Fibroblast of lung (primary cell): Measurements from ENCODE around the gene UBE2E2. TPM values are rescaled to one million over a fixed set of nuclear protein-coding genes. Genes with fewer than 3 reads are reported as not detected.

Experiments used
- DNase-seq, 2 donors: peaks; one replicate each; pipeline versions ENCODE4 v3.0.0 to v3.0.0-alpha.2; 2010; ENCODE audit warnings: low read depth in 2 of 2
- H2AFZ ChIP-seq: 2 replicates; pipeline ENCODE4 v1.5.1; 2012; ENCODE audit warnings: low read length, control low read depth, inconsistent platforms
- H3K27ac ChIP-seq: 2 replicates; pipeline ENCODE4 v1.5.1; 2011; ENCODE audit warnings: low read length, control low read depth; ENCODE audit not compliant: insufficient read depth
- H3K27me3 ChIP-seq: 2 replicates; pipeline ENCODE4 v1.5.1; 2011; ENCODE audit warnings: mild to moderate bottlenecking, low read length; ENCODE audit not compliant: control insufficient read depth, insufficient read depth
- H3K36me3 ChIP-seq: 2 replicates; pipeline ENCODE4 v1.5.1; 2011; ENCODE audit warnings: low read length; ENCODE audit not compliant: control insufficient read depth, insufficient read depth
- H3K4me1 ChIP-seq: 2 replicates; pipeline ENCODE4 v1.5.1; 2011; ENCODE audit warnings: low read length; ENCODE audit not compliant: control insufficient read depth, insufficient read depth; ENCODE audit errors: extremely low read depth
- H3K4me2 ChIP-seq: 2 replicates; pipeline ENCODE4 v1.5.1; 2011; ENCODE audit warnings: low read length, control low read depth; ENCODE audit not compliant: insufficient read depth; ENCODE audit errors: extremely low read depth
- H3K4me3 ChIP-seq, 4 experiments: fragments of 200-600 bp in 1 of 4; sonication (generic) in 1 of 4; replicated peaks in 1 of 4; 2 replicates each; pipeline ENCODE4 v1.5.1; 2011 to 2016; ENCODE audit warnings: low read length in 4 of 4, low read depth in 3 of 4, mild to moderate bottlenecking in 3 of 4, control low read depth in 2 of 4, inconsistent platforms in 1 of 4, mixed read lengths in 1 of 4; ENCODE audit not compliant: insufficient read depth in 1 of 4; ENCODE audit errors: control extremely low read depth in 1 of 4
- H3K79me2 ChIP-seq: 2 replicates; pipeline ENCODE4 v1.5.1; 2012; ENCODE audit warnings: mild to moderate bottlenecking, low read length, inconsistent platforms; ENCODE audit not compliant: control insufficient read depth, insufficient read depth
- H3K9ac ChIP-seq: 2 replicates; pipeline ENCODE4 v1.5.1; 2011; ENCODE audit warnings: mild to moderate bottlenecking, low read length, control low read depth; ENCODE audit not compliant: insufficient read depth
- H3K9me3 ChIP-seq: 2 replicates; pipeline ENCODE4 v1.5.1; 2012; ENCODE audit warnings: low read depth, low read length; ENCODE audit not compliant: control insufficient read depth, insufficient read depth
- H4K20me1 ChIP-seq: 2 replicates; pipeline ENCODE4 v1.5.1; 2011; ENCODE audit warnings: low read length; ENCODE audit not compliant: control insufficient read depth, insufficient read depth; ENCODE audit errors: extremely low read depth
- EZH2 ChIP-seq: IDR thresholded peaks from 2 replicates; pipeline ENCODE4 v1.5.1; 2012; ENCODE audit warnings: low read length, control low read depth, mild to moderate bottlenecking; ENCODE audit errors: missing control alignments
- polyA plus RNA-seq, 2 donors: library from polyadenylated mRNA; depleted of rRNA in 1 of 2; stranded (reverse) in 1 of 2; unstranded in 1 of 2; fragments of >200 nt; gene quantifications; 2 replicates each; pipeline ENCODE4 v1.2.1, GENCODE V29; 2011 to 2012; ENCODE audit warnings: missing spikeins in 1 of 2
- total RNA-seq: library from RNA; depleted of rRNA; stranded (reverse); fragments of >200 nt; gene quantifications from 2 replicates; pipeline ENCODE4 v1.2.1, GENCODE V29; 2014
- TF ChIP-seq, protein P1 (sequence below), 2 donors: IDR thresholded peaks in 1 of 2; conservative IDR thresholded peaks in 1 of 2; 1 replicate in 1 of 2; 2 replicates in 1 of 2; pipeline ENCODE4 v1.5.1; 2011 to 2012; ENCODE audit warnings: low read length in 2 of 2, control low read depth in 1 of 2, inconsistent platforms in 1 of 2, low read depth in 1 of 2, mild to moderate bottlenecking in 1 of 2

UBE2E2 gene
- total and polyA plus RNA-seq, 2 donors (not counting 1 experiment from before 2014, with no cell fraction given) = 79.8 to 127 TPM

GRCh38 chr3:23256741-23257435, 53.8 kb downstream of the UBE2E2 start:
- Histone ChIP-seq H3K79me2 (peaks cover 24% of the 10 kb centered on the region), H3K9me3 (no peaks in the 10 kb centered on the region), H3K4me3 (no peak overlapping the region), H3K9ac (no peak overlapping the region), H3K27ac (no peak overlapping the region), H3K27me3 (no peaks in the 10 kb centered on the region), H4K20me1 (no peaks in the 10 kb centered on the region), H3K4me2 (no peak overlapping the region), H2AFZ (no peak overlapping the region), H3K4me1 (peaks cover 3% of the 10 kb centered on the region), H3K36me3 (no peaks in the 10 kb centered on the region)
- no peak for TF ChIP-seq EZH2
- TF ChIP-seq, protein P1, sequence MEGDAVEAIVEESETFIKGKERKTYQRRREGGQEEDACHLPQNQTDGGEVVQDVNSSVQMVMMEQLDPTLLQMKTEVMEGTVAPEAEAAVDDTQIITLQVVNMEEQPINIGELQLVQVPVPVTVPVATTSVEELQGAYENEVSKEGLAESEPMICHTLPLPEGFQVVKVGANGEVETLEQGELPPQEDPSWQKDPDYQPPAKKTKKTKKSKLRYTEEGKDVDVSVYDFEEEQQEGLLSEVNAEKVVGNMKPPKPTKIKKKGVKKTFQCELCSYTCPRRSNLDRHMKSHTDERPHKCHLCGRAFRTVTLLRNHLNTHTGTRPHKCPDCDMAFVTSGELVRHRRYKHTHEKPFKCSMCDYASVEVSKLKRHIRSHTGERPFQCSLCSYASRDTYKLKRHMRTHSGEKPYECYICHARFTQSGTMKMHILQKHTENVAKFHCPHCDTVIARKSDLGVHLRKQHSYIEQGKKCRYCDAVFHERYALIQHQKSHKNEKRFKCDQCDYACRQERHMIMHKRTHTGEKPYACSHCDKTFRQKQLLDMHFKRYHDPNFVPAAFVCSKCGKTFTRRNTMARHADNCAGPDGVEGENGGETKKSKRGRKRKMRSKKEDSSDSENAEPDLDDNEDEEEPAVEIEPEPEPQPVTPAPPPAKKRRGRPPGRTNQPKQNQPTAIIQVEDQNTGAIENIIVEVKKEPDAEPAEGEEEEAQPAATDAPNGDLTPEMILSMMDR (conservative IDR thresholded peaks at IDR 0.05 in 1 of 2, IDR thresholded peaks at IDR 0.05 in 1 of 2; ENCODE audit: low read depth in 1 of 2, low read length in 2 of 2) = no peak
- peak in 1 of 2 donors; percentile 23 for DNase-seq

- Histone ChIP-seq H2AFZ (no peak overlapping the region), H3K4me3 (no peak overlapping the region), H3K4me1 (peaks cover 6% of the 10 kb centered on the region), H3K36me3 (no peaks in the 10 kb centered on the region), H3K27ac (no peak overlapping the region), H3K4me2 (no peak overlapping the region), H4K20me1 (no peaks in the 10 kb centered on the region), H3K9ac (no peak overlapping the region), H3K9me3 (no peaks in the 10 kb centered on the region), H3K27me3 (no peaks in the 10 kb centered on the region), H3K79me2 (peaks cover 25% of the 10 kb centered on the region)
- DNase-seq = peak; percentile 30 to 50
- no peak for TF ChIP-seq EZH2
- TF ChIP-seq, protein P1 (conservative IDR thresholded peaks at IDR 0.05 in 1 of 2, IDR thresholded peaks at IDR 0.05 in 1 of 2; ENCODE audit: low read depth in 1 of 2, low read length in 2 of 2) = no peak
Measured at GRCh38 chr3:23258110-23258509, 55.0 kb downstream of the UBE2E2 start.

DNA sequence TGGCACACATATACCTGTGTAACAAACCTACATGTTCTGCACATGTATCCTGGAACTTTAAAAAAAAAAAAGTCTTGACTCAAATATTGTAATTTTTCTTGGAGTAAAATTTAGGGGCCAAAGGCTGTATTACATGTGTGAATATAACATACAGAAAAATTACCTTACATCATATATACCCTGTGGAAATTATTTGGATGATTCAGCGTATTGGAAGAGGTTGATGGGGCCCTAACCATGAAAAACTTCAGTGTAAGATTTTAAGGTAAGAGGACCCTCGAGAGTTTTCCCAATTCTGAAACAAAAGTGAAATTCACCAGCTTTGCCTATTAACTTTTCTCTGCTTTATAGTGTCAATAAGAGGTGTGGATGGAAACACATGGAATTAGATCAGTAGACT, 56.4 kb downstream of the UBE2E2 start:
- TF ChIP-seq EZH2 = no peak
- TF ChIP-seq, protein P1 (conservative IDR thresholded peaks at IDR 0.05 in 1 of 2, IDR thresholded peaks at IDR 0.05 in 1 of 2; ENCODE audit: low read depth in 1 of 2, low read length in 2 of 2) = no peak
- no peak overlapping the region for H3K27ac ChIP-seq
- no peaks in the 10 kb centered on the region for H3K9me3 ChIP-seq
- no peaks in the 10 kb centered on the region for H3K36me3 ChIP-seq
- no peak overlapping the region for H3K9ac ChIP-seq
- no peak overlapping the region for H3K4me2 ChIP-seq
- H4K20me1 ChIP-seq = no peaks in the 10 kb centered on the region
- H3K4me1 ChIP-seq = peaks cover 6% of the 10 kb centered on the region
- H3K79me2 ChIP-seq = peaks cover 21% of the 10 kb centered on the region
- no peak overlapping the region for H2AFZ ChIP-seq
- no peak for DNase-seq
- H3K4me3 ChIP-seq = no peak overlapping the region
- no peaks in the 10 kb centered on the region for H3K27me3 ChIP-seq
